Kidney capillary endothelial cell (primary cell): ENCODE data around the gene LMTK3.

Experiments
- DNase-seq: peaks from one replicate; pipeline ENCODE4 v3.0.0-alpha.2; 2018; ENCODE audit warnings: low spot score

The LMTK3 gene

GRCh38 chr19:48511800-48512503 is at the start of gene LMTK3:
LMTK3 (minus strand) TSS chr19:48511835; CDS start chr19:48511576, 259 bp downstream.
- DNase-seq = no peak

GRCh38 chr19:48561412-48561811 is 49.8 kb upstream of the LMTK3 start:
- DNase-seq = no peak

- DNase-seq = no peak
These were observed 48.5 kb upstream of the LMTK3 start for GRCh38 chr19:48560095-48560530.

- DNase-seq = no peak
These were observed 46.5 kb upstream of the LMTK3 start for GRCh38 chr19:48558018-48558684.

- no peak for DNase-seq
These were observed 45.2 kb upstream of the LMTK3 start for GRCh38 chr19:48556825-48557224.

- peak; percentile 52 for DNase-seq
These were observed 44.5 kb upstream of the LMTK3 start for GRCh38 chr19:48556163-48556562.

- DNase-seq = no peak
These were observed 42.9 kb upstream of the LMTK3 start for GRCh38 chr19:48554385-48555091.

- no peak for DNase-seq
These were observed 42.2 kb upstream of the LMTK3 start for GRCh38 chr19:48553676-48554384.

- DNase-seq = no peak
These were observed 41.0 kb upstream of the LMTK3 start for GRCh38 chr19:48552406-48553322.

GRCh38 chr19:48551437-48552302 is 40.0 kb upstream of the LMTK3 start, which contains the start of gene SULT2B1:
SULT2B1 (plus strand) TSS chr19:48552172; CDS start chr19:48552253, 81 bp downstream.
- no peak for DNase-seq

GRCh38 chr19:48549380-48549779 is 37.7 kb upstream of the LMTK3 start:
- no peak for DNase-seq

- no peak for DNase-seq
These were observed 36.7 kb upstream of the LMTK3 start for GRCh38 chr19:48548253-48548911.

GRCh38 chr19:48547722-48548121 is 36.1 kb upstream of the LMTK3 start:
- no peak for DNase-seq

GRCh38 chr19:48544856-48545750 is 33.5 kb upstream of the LMTK3 start:
- DNase-seq = no peak

GRCh38 chr19:48543121-48543710 is 31.6 kb upstream of the LMTK3 start:
- DNase-seq = peak; percentile 83

GRCh38 chr19:48541813-48542212 is 30.2 kb upstream of the LMTK3 start:
- no peak for DNase-seq

GRCh38 chr19:48540110-48540509 is 28.5 kb upstream of the LMTK3 start:
- DNase-seq = no peak

- DNase-seq = no peak
These were observed 28.0 kb upstream of the LMTK3 start for GRCh38 chr19:48539503-48540096.
